ENCODE data around the gene TMEM200A. TPM values are rescaled to one million over a fixed set of nuclear protein-coding genes. Genes with fewer than 3 reads are reported as not detected.

Gene TMEM200A
- total RNA-seq (1 to 10 TPM in 3 of 5 donors, not detected in 2; 1.2 to 8.8 (median 2.6) TPM), polyA plus RNA-seq (1 to 10 TPM in 1 of 3 donors, under 1 TPM in 2; 0.23 to 1.4 (median 0.68) TPM)
- long read RNA-seq, donor 1, partial matches to known transcripts, result 0 of 1 reads
- long read RNA-seq, donor 1, other reads (novel, unspliced or antisense), result 0 of 1 reads
- long read RNA-seq, donor 2, partial matches to known transcripts, result 0 of 4 reads
- long read RNA-seq, donor 2, other reads (novel, unspliced or antisense), result 0 of 4 reads
- long read RNA-seq, donor 3, partial matches to known transcripts, result 0 of 1 reads
- long read RNA-seq, donor 3, other reads (novel, unspliced or antisense), result 0 of 1 reads
- long read RNA-seq, donor 4, partial matches to known transcripts, result 0 of 1 reads
- long read RNA-seq, donor 4, other reads (novel, unspliced or antisense), result 0 of 1 reads
- long read RNA-seq, donor 5, partial matches to known transcripts, result 0 of 5 reads
- long read RNA-seq, donor 5, other reads (novel, unspliced or antisense), result 0 of 5 reads
- long read RNA-seq, donor 6, partial matches to known transcripts, result 0 of 4 reads
- long read RNA-seq, donor 6, other reads (novel, unspliced or antisense), result 0 of 4 reads
- long read RNA-seq, donor 7, partial matches to known transcripts, result 0 of 2 reads
- long read RNA-seq, donor 7, other reads (novel, unspliced or antisense), result 0 of 2 reads
- long read RNA-seq, donor 8, partial matches to known transcripts, result 6 of 8 reads
- long read RNA-seq, donor 8, other reads (novel, unspliced or antisense), result 0 of 8 reads
- long read RNA-seq, donor 9, result 0 reads
- long read RNA-seq, donor 10, partial matches to known transcripts, result 0 of 1 reads
- long read RNA-seq, donor 10, other reads (novel, unspliced or antisense), result 0 of 1 reads

DNA sequence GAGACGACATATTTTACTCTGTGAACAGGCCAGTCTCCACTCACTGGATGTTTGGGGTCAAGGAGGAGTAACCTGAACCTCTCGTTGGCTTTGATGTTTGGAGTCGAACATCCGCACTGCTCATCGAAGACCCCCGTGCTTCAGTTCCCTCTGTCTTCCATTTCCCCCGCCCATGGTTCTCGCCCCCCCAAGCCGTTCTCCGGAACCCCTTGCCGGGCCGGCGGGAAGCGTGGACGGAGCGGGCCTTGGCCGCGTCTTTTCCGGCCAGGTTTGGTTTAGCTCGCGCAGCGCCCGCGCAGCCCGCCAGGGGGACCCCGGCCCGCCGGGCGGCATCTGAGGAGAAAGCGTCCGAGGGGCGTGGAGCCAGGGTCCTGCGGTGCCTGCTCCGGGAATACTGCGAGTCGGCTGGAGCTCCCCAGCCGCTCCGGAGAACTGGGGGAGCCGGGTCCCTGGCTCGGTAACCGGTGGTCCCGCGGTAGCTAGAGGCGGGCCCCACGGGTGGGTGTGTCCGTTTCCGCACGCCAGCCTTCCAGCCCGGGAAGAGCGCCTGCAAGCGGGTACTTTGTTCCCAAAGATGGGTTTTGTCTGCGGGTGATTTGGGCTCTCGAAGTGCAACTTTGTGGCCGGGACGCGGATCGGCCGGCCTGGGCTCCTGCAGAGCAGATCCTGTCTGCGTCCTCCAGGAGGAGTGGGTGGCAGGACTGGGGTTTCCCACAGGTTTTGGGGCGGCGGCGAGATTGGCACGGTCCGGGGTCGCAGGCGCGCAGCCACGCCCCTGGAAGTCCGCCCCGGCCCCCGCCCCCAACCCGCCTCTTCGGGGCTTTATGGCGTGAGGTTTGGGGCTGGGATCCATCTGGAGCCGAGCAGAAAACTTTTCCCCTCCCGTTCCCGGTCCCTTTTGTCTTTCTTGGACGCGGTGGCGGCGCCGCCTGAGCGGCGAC is at the start of gene TMEM200A:
Gene TMEM200A, plus strand, starts transcription at position 852 of the 941 bp plus-strand sequence. CDS start 74,406 bp downstream, outside the sequence.
- peak within 1 kb of the TSS; percentile 55 to 78 (median 78) for H3K27ac ChIP-seq
- intact Hi-C loops (cut with DNase I; ENCODE audit: low total_unique reads), result no loop called here
- WGBS, 5 donors, result 1 to 5% (median 2%) methylated on average over 58 to 84 of the region's 84 CpGs
- H3K4me3 ChIP-seq, result peak within 1 kb of the TSS; percentile 47 to 76 (median 61)
- no peak for TF ChIP-seq POLR2AphosphoS5 (IDR thresholded peaks at IDR 0.05)
- TF ChIP-seq, protein P1, sequence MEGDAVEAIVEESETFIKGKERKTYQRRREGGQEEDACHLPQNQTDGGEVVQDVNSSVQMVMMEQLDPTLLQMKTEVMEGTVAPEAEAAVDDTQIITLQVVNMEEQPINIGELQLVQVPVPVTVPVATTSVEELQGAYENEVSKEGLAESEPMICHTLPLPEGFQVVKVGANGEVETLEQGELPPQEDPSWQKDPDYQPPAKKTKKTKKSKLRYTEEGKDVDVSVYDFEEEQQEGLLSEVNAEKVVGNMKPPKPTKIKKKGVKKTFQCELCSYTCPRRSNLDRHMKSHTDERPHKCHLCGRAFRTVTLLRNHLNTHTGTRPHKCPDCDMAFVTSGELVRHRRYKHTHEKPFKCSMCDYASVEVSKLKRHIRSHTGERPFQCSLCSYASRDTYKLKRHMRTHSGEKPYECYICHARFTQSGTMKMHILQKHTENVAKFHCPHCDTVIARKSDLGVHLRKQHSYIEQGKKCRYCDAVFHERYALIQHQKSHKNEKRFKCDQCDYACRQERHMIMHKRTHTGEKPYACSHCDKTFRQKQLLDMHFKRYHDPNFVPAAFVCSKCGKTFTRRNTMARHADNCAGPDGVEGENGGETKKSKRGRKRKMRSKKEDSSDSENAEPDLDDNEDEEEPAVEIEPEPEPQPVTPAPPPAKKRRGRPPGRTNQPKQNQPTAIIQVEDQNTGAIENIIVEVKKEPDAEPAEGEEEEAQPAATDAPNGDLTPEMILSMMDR (IDR thresholded peaks at IDR 0.05), result peak in 5 of 7 experiments; percentile 20 to 52 (median 47)
- H3K27me3 ChIP-seq, result peaks cover 0 to 53% (median 22%) of the 10 kb centered on the region in 3 donors
- no peaks in the 10 kb centered on the region for H3K36me3 ChIP-seq
- no peaks in the 10 kb centered on the region for H3K9me3 ChIP-seq
- peak; percentile 62 to 90 for DNase-seq
- peaks cover 0 to 22% (median 18%) of the 10 kb centered on the region in 4 donors for H3K4me1 ChIP-seq

DNA sequence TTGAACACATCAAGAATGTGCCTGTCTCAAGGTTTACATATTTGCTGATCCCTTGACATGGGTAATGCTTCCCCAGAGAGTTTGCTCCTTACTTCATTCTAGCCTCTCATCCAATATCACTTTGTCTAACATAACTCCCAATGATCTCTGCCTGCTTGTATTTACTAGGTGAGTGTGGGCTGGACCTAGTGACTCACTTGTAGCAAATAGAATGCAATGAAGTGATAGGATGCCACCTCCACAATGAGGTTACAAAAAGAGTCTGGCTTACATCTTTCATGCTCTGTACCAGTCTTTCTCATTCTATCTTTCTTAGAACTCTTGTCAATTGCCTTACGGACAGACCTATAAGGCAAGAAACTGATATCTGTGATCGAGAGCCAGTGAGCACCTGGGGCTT is 44.9 kb upstream of the TMEM200A start:
- Histone ChIP-seq H3K9me3 (no peaks in the 10 kb centered on the region), H3K4me3 (no peak overlapping the region), H3K27ac (no peak overlapping the region), H3K4me1 (peaks cover 0 to 3% (median 0%) of the 10 kb centered on the region in 4 donors), H3K27me3 (no peaks in the 10 kb centered on the region), H3K36me3 (no peaks in the 10 kb centered on the region)
- intact Hi-C loops (cut with DNase I; ENCODE audit: low total_unique reads), result loop anchor here (10.0 kb wide), 2 partner anchors 524 to 554 kb away; no protein-coding TSS in a partner anchor
- 78 to 90% (median 84%) methylated on average over 2 of the region's 2 CpGs for whole genome bisulfite sequencing, 5 donors
- TF ChIP-seq EP300 (IDR thresholded peaks at IDR 0.05), result no peak
- no peak for TF ChIP-seq POLR2A (IDR thresholded peaks at IDR 0.05)
- TF ChIP-seq, protein P1 (IDR thresholded peaks at IDR 0.05), result no peak
- no peak for TF ChIP-seq POLR2AphosphoS5 (IDR thresholded peaks at IDR 0.05)
- no peak for DNase-seq

DNA sequence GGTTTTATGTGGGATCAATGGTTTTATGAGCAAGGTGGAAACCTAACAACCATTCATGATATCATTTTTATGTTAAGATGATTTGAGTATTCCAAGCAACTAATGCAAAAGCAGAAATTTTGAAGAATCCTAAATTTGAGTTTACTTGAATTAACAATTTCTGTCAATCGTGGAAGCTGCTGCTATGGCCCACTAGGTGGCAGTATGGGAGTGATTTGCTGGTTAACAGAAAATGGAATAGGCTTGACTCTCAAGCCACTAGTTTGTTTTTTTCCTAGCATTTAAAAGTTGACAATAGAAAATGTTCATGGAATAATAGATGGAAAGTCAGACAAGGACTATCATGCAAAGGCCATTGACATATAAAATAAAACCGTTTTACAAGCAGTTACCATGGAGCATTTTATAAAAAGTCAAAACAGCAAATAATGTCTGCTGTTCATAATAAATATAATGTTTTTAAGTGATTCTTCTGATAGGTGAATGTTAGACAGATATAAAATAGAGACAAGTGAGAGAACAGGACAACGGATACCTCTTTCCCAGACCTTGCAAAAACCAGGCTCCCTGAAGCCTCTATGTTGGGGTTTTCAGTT is 43.0 kb upstream of the TMEM200A start:
- Histone ChIP-seq H3K4me3 (no peak overlapping the region), H3K27ac (no peak overlapping the region), H3K4me1 (peaks cover 0 to 3% (median 0%) of the 10 kb centered on the region in 4 donors), H3K36me3 (no peaks in the 10 kb centered on the region), H3K27me3 (no peaks in the 10 kb centered on the region), H3K9me3 (no peaks in the 10 kb centered on the region)
- TF ChIP-seq POLR2A (IDR thresholded peaks at IDR 0.05), result no peak
- no peak for TF ChIP-seq EP300 (IDR thresholded peaks at IDR 0.05)
- TF ChIP-seq, protein P1 (IDR thresholded peaks at IDR 0.05), result peak in 5 of 7 experiments; percentile 63 to 82 (median 71)
- no peak for TF ChIP-seq POLR2AphosphoS5 (IDR thresholded peaks at IDR 0.05)
- WGBS, 5 donors, result 6 to 11% (median 10%) methylated on average over 3 of the region's 3 CpGs
- peak; percentile 47 to 86 for DNase-seq
- intact Hi-C loops (cut with DNase I; ENCODE audit: low total_unique reads), result loop anchor here (10.0 kb wide), 2 partner anchors 522 to 552 kb away; no protein-coding TSS in a partner anchor

All from stomach (tissue), 19 donors.